ENCODE measurements around the gene ZNF358. TPM values are rescaled to one million over a fixed set of nuclear protein-coding genes. Genes with fewer than 3 reads are reported as not detected.

The ZNF358 gene
- total and polyA plus RNA-seq, 10 of the 15 experiments (the other 5 are each of a cell fraction or from before 2014, with no cell fraction given), result 0.09 to 6.3 (median 1.9) TPM; not detected in 1

DNA sequence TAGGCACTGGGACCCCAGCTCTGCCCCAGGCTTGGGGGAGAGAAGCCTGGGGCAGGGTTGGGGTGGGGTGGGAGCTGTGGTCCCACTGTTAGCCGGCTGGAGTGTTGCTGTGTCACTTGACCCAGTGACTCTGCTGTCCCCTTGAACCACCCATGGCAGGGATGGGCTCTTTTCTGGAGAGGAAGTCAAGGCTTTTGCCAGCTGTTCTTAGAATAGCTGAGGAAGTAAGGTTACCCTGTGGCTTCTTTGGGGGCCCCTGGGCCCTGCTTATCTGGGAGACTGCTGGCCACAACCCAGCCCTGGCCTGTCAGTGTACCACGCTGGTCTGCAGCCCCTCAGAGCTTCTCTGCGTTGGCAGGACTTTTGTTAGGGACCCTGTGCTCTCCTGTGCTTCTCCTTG, 28.7 kb downstream of the ZNF358 start (continued):
- TF ChIP-seq, protein P1, sequence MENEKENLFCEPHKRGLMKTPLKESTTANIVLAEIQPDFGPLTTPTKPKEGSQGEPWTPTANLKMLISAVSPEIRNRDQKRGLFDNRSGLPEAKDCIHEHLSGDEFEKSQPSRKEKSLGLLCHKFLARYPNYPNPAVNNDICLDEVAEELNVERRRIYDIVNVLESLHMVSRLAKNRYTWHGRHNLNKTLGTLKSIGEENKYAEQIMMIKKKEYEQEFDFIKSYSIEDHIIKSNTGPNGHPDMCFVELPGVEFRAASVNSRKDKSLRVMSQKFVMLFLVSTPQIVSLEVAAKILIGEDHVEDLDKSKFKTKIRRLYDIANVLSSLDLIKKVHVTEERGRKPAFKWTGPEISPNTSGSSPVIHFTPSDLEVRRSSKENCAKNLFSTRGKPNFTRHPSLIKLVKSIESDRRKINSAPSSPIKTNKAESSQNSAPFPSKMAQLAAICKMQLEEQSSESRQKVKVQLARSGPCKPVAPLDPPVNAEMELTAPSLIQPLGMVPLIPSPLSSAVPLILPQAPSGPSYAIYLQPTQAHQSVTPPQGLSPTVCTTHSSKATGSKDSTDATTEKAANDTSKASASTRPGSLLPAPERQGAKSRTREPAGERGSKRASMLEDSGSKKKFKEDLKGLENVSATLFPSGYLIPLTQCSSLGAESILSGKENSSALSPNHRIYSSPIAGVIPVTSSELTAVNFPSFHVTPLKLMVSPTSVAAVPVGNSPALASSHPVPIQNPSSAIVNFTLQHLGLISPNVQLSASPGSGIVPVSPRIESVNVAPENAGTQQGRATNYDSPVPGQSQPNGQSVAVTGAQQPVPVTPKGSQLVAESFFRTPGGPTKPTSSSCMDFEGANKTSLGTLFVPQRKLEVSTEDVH (IDR thresholded peaks at IDR 0.05; ENCODE audit: low read depth, partially characterized antibody), result no peak
- no peak for TF ChIP-seq HDGF (IDR thresholded peaks at IDR 0.05)
- no peak for TF ChIP-seq POU2F2 (IDR thresholded peaks at IDR 0.05; ENCODE audit: borderline replicate concordance, low read depth, low read length)
- TF ChIP-seq ZNF622 (IDR thresholded peaks at IDR 0.05), result no peak
- TF ChIP-seq, protein P2, sequence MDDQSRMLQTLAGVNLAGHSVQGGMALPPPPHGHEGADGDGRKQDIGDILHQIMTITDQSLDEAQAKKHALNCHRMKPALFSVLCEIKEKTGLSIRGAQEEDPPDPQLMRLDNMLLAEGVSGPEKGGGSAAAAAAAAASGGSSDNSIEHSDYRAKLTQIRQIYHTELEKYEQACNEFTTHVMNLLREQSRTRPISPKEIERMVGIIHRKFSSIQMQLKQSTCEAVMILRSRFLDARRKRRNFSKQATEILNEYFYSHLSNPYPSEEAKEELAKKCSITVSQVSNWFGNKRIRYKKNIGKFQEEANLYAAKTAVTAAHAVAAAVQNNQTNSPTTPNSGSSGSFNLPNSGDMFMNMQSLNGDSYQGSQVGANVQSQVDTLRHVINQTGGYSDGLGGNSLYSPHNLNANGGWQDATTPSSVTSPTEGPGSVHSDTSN (IDR thresholded peaks at IDR 0.05; ENCODE audit: insufficient replicate concordance, low read depth, low read length), result no peak
- no peak for TF ChIP-seq CHD2 (IDR thresholded peaks at IDR 0.05; ENCODE audit: borderline replicate concordance, low read depth, low read length)
- no peak for TF ChIP-seq PML (IDR thresholded peaks at IDR 0.05; ENCODE audit: low read length)
- TF ChIP-seq RAD21 (IDR thresholded peaks at IDR 0.05; ENCODE audit: insufficient read depth, low read depth, low read length), result no peak
- no peak for TF ChIP-seq SMAD1 (IDR thresholded peaks at IDR 0.05; ENCODE audit: low read depth, partially characterized antibody)
- no peak for TF ChIP-seq EED (IDR thresholded peaks at IDR 0.05; ENCODE audit: low read depth)

DNA sequence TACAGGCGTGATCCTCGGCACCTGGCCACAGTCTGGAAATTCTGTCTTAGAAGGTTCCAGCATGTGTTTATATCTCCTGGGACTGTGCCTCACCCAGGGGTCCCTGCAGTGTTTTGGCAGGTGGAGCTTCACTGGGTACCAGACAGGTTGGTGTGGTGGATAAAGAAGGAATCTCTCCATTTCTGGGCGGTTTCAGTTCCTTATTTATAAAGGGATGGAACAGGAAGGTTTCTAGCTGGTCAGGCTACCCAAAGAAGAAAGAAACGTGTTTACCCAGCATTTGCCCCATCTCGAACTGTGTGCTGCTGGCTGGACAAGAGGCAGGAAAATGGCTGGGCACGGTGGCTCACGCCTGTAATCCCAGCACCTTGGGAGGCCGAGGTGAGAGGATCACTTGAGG, 29.4 kb downstream of the ZNF358 start:
- peaks cover 0 to 9% of the 10 kb centered on the region in 2 experiments; a peak in 3 of 4 replicates for H3K36me3 ChIP-seq (ENCODE audit: control insufficient read depth in 2 of 2, insufficient read depth in 2 of 2, low read length in 1 of 2)
- RAD21 ChIA-PET (ENCODE audit: unreplicated experiment), result no interaction called here
- POLR2A ChIA-PET, result no interaction called here
- DNase-seq (ENCODE audit: low read depth, low spot score) (no peak), ATAC-seq (no peak), FAIRE-seq (no peak)
- no peak overlapping the region for H3K4me3 ChIP-seq
- in situ Hi-C loops (cut with MboI), result no loop called here
- CTCF ChIA-PET, result no interaction called here
- no TSS peak for BruUV-seq (replicated peaks)
- no peaks in the 10 kb centered on the region for H4K20me1 ChIP-seq (ENCODE audit: control insufficient read depth, insufficient read depth)
- H3K27ac ChIP-seq (ENCODE audit: control insufficient read depth, insufficient read depth), result no peak overlapping the region
- no peaks in the 10 kb centered on the region for H3K9me3 ChIP-seq (replicated peaks; ENCODE audit: control insufficient read depth, insufficient read depth, low read length)
- H3K4me2 ChIP-seq (ENCODE audit: control insufficient read depth, insufficient read depth), result no peak overlapping the region
- no peak overlapping the region for H3K9ac ChIP-seq (ENCODE audit: control insufficient read depth, insufficient read depth, low read length)
- peaks cover 3% of the 10 kb centered on the region; the same call in 1 of the 2 replicates for H3K4me1 ChIP-seq (ENCODE audit: control insufficient read depth, insufficient read depth, low read length)
- SMC1A ChIA-PET (ENCODE audit: uncharacterized antibody, unreplicated experiment), result no interaction called here
- intact Hi-C loops (cut with micrococcal nuclease; ENCODE audit: unreplicated experiment), result no loop called here
- WGBS (ENCODE audit: insufficient coverage, insufficient replicate concordance, low lambda C conversion rate, missing lambda C conversion rate), result 60% methylated on average over 8 of the region's 8 CpGs
- H2AFZ ChIP-seq (ENCODE audit: control insufficient read depth, low read depth, low read length), result no peak overlapping the region
- no peaks in the 10 kb centered on the region for H3K27me3 ChIP-seq (replicated peaks in 1 of 2; ENCODE audit: control insufficient read depth in 2 of 2, insufficient read depth in 2 of 2, low read length in 1 of 2)
- no peaks in the 10 kb centered on the region for H3K79me2 ChIP-seq (ENCODE audit: control insufficient read depth, insufficient read depth, low read length)
- TF ChIP-seq LARP7 (IDR thresholded peaks at IDR 0.05), result no peak
- no peak for TF ChIP-seq HCFC1 (IDR thresholded peaks at IDR 0.05; ENCODE audit: low read length)
- peak; percentile 44; the same call in 1 of the 2 replicates for TF ChIP-seq SPI1 (IDR thresholded peaks at IDR 0.05; ENCODE audit: borderline replicate concordance, insufficient read depth, low read depth, low read length)
- TF ChIP-seq, protein P3, sequence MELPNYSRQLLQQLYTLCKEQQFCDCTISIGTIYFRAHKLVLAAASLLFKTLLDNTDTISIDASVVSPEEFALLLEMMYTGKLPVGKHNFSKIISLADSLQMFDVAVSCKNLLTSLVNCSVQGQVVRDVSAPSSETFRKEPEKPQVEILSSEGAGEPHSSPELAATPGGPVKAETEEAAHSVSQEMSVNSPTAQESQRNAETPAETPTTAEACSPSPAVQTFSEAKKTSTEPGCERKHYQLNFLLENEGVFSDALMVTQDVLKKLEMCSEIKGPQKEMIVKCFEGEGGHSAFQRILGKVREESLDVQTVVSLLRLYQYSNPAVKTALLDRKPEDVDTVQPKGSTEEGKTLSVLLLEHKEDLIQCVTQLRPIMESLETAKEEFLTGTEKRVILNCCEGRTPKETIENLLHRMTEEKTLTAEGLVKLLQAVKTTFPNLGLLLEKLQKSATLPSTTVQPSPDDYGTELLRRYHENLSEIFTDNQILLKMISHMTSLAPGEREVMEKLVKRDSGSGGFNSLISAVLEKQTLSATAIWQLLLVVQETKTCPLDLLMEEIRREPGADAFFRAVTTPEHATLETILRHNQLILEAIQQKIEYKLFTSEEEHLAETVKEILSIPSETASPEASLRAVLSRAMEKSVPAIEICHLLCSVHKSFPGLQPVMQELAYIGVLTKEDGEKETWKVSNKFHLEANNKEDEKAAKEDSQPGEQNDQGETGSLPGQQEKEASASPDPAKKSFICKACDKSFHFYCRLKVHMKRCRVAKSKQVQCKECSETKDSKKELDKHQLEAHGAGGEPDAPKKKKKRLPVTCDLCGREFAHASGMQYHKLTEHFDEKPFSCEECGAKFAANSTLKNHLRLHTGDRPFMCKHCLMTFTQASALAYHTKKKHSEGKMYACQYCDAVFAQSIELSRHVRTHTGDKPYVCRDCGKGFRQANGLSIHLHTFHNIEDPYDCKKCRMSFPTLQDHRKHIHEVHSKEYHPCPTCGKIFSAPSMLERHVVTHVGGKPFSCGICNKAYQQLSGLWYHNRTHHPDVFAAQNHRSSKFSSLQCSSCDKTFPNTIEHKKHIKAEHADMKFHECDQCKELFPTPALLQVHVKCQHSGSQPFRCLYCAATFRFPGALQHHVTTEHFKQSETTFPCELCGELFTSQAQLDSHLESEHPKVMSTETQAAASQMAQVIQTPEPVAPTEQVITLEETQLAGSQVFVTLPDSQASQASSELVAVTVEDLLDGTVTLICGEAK (IDR thresholded peaks at IDR 0.05; ENCODE audit: borderline replicate concordance), result no peak
- no peak for TF ChIP-seq MTA2 (IDR thresholded peaks at IDR 0.05; ENCODE audit: low read depth)

All from GM12878 (cell line).